Heart right ventricle (tissue), 16 donors: ENCODE results near the gene HIVEP3. TPM values are rescaled to one million over a fixed set of nuclear protein-coding genes. Genes with fewer than 3 reads are reported as not detected.
A peak's percentile ranks its signal among the peaks of the same experiment; 100 is the strongest.

Experiments
- ATAC-seq, 8 donors: fragments of 200-7000 bp; cut with Tn5 transposase; one replicate each; pipeline ENCODE4 v1.9.1; 2020; ENCODE audit warnings: mild to moderate bottlenecking in 8 of 8, moderate library complexity in 8 of 8, moderate number of reproducible peaks in 1 of 8
- DNase-seq, 2 donors: peaks; one replicate each; pipeline ENCODE4 v3.0.0-alpha.2; 2020
- H3K27ac ChIP-seq, 10 donors: fragments of 200-600 bp; sonication (generic) in 2 of 10; one replicate each; pipeline versions ENCODE4 v1.5.0 to v1.8.0; 2020 to 2022; ENCODE audit warnings: mild to moderate bottlenecking in 3 of 10
- H3K27me3 ChIP-seq, 7 donors: fragments of 200-600 bp; one replicate each; pipeline ENCODE4 v1.8.0; 2021 to 2022; ENCODE audit warnings: mild to moderate bottlenecking in 2 of 7
- H3K36me3 ChIP-seq, 9 donors: fragments of 200-600 bp; sonication (generic) in 1 of 9; one replicate each; pipeline versions ENCODE4 v1.5.0 to v1.8.0; 2020 to 2022; ENCODE audit warnings: mild to moderate bottlenecking in 2 of 9
- H3K4me1 ChIP-seq, 9 donors: fragments of 200-600 bp; sonication (generic) in 1 of 9; one replicate each; pipeline versions ENCODE4 v1.5.0 to v1.8.0; 2020 to 2022; ENCODE audit warnings: mild to moderate bottlenecking in 4 of 9
- H3K4me3 ChIP-seq, 10 donors: fragments of 200-600 bp; sonication (generic) in 2 of 10; one replicate each; pipeline versions ENCODE4 v1.5.0 to v1.8.0; 2020 to 2022; ENCODE audit warnings: mild to moderate bottlenecking in 7 of 10, moderate library complexity in 2 of 10
- H3K9me3 ChIP-seq, 11 donors: fragments of 200-600 bp in 10 of 11; sonication (generic) in 2 of 11; one replicate each; pipeline versions ENCODE4 v1.5.0 to v1.8.0; 2013 to 2022; ENCODE audit warnings: mild to moderate bottlenecking in 2 of 11, control low read depth in 1 of 11, moderate library complexity in 1 of 11
- WGBS, 2 donors: extraction: QIAGEN DNeasy Blood & Tissue Kit; methylation state at CpG; one replicate each; pipeline ENCODE4 v1.1.7; 2013; ENCODE audit warnings: inconsistent platforms in 1 of 2; 5-methylcytosine and 5-hydroxymethylcytosine counted together
- intact Hi-C, 10 donors: fragments of 100-400 bp; cut with DNase I; formaldehyde crosslinking; loops; one replicate each; pipeline versions ENCODE4 v1.11.1 to v1.14.2; 2022
- polyA plus RNA-seq, 2 donors: library from polyadenylated mRNA; stranded (reverse); fragments of 200-250 nt; gene quantifications; one replicate each; pipeline ENCODE4 v1.2.3, GENCODE V29; 2013
- total RNA-seq, 10 donors: library from RNA; stranded (reverse); fragmentation: NEBNext Ultra II Directional in 3 of 10; extraction: Animal tissue kit (Norgen Biotek cat#: 25700) in 3 of 10; gene quantifications; one replicate each; pipeline versions ENCODE4 v1.2.1 to v1.2.4, GENCODE V29; 2021 to 2023
- TF ChIP-seq, protein P1 (sequence below), 9 donors: fragments of 200-600 bp; sonication (generic) in 2 of 9; IDR thresholded peaks; one replicate each; pipeline versions ENCODE4 v1.5.0 to v1.8.0; 2021 to 2022; ENCODE audit warnings: antibody characterized with exemption in 9 of 9, mild to moderate bottlenecking in 5 of 9, moderate library complexity in 1 of 9
- donor health status: Arrhythmogenic right ventricular cardiomyopathy.
- donor health status: ischemic (EF 13 %, LVEDD 7.1; RV severe dilation, severe dysfunction).
- donor health status: healthy with polysubstance abuse.
- donor health status: DM: no; HTN: yes; CAD: no.
- donor health status: DM: no; HTN: no; CAD: no.
- donor health status: ischemic (EF 25% LVEDD 6.9; RV normal size, moderate dysfunction).
- donor health status: ischemic (EF 25% LVEDD 5.7; RV mildly dilated, moderate dysfunction).
- donor health status: healthy.
- donor health status: DM: yes; HTN: yes; CAD: no.
- donor health status: Ischemic cardiomyopathy.
- donor health status: ischemic (EF 35%, LVEDD 5.7; RV mildly dilated, moderate dysfunction).
- donor health status: nonischemic (EF 11% LVEDD 7.7; RV severe dilation, severe dysfunction).
- donor health status: DM: yes; HTN: yes; CAD: no.
- donor health status: PGD.
- donor health status: ischemic (EF 29% LVEDD 5.4; RV normal size, mild dysfunction).
- donor health status: nonischemic (EF 23%, LVEDD 6.1; RV moderate dilation, normal function).

HIVEP3 gene
- total and polyA plus RNA-seq, 12 donors: 2.6 to 7.5 (median 5.2) TPM

DNA sequence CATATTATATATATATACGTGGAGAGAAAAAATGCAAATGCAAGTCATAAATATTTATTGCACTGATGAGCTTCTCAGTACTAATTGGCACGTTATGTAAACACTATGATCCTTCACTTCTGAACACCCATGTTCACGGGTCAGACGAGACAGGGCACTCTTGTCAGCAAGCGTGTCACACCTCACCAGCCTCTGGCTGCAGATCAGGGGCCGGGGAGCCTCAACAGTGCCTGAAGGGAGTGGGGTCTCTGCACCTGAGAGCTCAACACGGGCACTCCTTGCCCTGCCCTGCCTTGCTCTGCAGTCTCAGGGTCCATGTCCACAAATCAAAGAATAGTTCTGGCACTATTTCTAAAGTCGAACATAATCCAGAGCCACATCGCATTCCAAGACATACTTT, 409 bp upstream of the HIVEP3 start:
- H3K9me3 ChIP-seq: peaks cover 0 to 5% (median 3%) of the 10 kb centered on the region in 11 donors
- H3K27me3 ChIP-seq: peaks cover 0 to 38% (median 0%) of the 10 kb centered on the region in 7 donors
- TF ChIP-seq, protein P1, sequence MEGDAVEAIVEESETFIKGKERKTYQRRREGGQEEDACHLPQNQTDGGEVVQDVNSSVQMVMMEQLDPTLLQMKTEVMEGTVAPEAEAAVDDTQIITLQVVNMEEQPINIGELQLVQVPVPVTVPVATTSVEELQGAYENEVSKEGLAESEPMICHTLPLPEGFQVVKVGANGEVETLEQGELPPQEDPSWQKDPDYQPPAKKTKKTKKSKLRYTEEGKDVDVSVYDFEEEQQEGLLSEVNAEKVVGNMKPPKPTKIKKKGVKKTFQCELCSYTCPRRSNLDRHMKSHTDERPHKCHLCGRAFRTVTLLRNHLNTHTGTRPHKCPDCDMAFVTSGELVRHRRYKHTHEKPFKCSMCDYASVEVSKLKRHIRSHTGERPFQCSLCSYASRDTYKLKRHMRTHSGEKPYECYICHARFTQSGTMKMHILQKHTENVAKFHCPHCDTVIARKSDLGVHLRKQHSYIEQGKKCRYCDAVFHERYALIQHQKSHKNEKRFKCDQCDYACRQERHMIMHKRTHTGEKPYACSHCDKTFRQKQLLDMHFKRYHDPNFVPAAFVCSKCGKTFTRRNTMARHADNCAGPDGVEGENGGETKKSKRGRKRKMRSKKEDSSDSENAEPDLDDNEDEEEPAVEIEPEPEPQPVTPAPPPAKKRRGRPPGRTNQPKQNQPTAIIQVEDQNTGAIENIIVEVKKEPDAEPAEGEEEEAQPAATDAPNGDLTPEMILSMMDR (IDR thresholded peaks at IDR 0.05): no peak
- peak in 2 of 8 donors; percentile 5 to 15 for ATAC-seq
- peaks cover 8 to 57% (median 34%) of the 10 kb centered on the region in 9 donors for H3K4me1 ChIP-seq
- 42 to 52% methylated on average over 9 of the region's 9 CpGs for WGBS, 2 donors
- DNase-seq: no peak
- H3K4me3 ChIP-seq: peak overlapping the region in 5 of 10 donors; percentile 60 to 68 (median 65)
- intact Hi-C loops: loop anchor here in 3 of 10 donors (5.0 to 10.0 kb wide), 6 partner anchors 72 to 352 kb away; no protein-coding TSS in a partner anchor
- H3K36me3 ChIP-seq: no peaks in the 10 kb centered on the region
- peak overlapping the region in 2 of 10 donors; percentile 33 to 66 for H3K27ac ChIP-seq

- Histone ChIP-seq H3K4me3 (peak overlapping the region; percentile 51 to 68 (median 64)), H3K9me3 (no peaks in the 10 kb centered on the region), H3K36me3 (no peaks in the 10 kb centered on the region), H3K27me3 (peaks cover 0 to 38% (median 0%) of the 10 kb centered on the region in 7 donors), H3K27ac (peak overlapping the region in 9 of 10 donors; percentile 23 to 85 (median 70)), H3K4me1 (peaks cover 8 to 57% (median 34%) of the 10 kb centered on the region in 9 donors)
- peak; percentile 68 to 88 (median 73) for ATAC-seq
- DNase-seq: peak in 1 of 2 donors; percentile 54
- TF ChIP-seq, protein P1 (IDR thresholded peaks at IDR 0.05): no peak
- intact Hi-C loops: loop anchor here in 3 of 10 donors (5.0 to 10.0 kb wide), 6 partner anchors 71 to 351 kb away; no protein-coding TSS in a partner anchor
- WGBS, 2 donors: 2 to 5% methylated on average over 52 to 53 of the region's 53 CpGs
Observed at GRCh38 chr1:41917835-41918449, 780 bp downstream of the HIVEP3 start.

DNA sequence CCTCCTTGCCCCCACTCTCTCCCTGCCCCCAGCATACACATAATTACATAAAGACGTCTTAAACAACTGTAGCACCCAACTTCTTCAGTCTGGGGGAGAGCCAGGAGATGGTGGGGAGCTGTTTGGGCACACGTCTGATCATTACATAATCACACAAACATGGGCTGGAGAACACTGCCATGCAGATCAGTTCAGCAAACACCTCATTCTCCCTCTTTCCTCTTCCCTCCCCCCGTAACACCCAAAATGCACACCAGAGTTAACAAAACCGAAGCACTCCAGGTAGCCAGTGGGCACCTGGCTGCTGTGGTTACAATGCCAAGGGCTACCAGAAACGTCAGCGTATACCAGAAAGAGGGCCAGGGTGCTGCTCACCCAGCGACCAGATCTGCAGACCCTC, 1.6 kb downstream of the HIVEP3 start:
- H3K27me3 ChIP-seq: peaks cover 0 to 38% (median 0%) of the 10 kb centered on the region in 7 donors
- intact Hi-C loops: loop anchor here in 3 of 10 donors (5.0 to 10.0 kb wide), 6 partner anchors 70 to 350 kb away; no protein-coding TSS in a partner anchor
- TF ChIP-seq, protein P1 (IDR thresholded peaks at IDR 0.05): no peak
- H3K27ac ChIP-seq: peak overlapping the region in 1 of 10 donors; percentile 76
- H3K4me3 ChIP-seq: peak overlapping the region; percentile 51 to 68 (median 64)
- H3K36me3 ChIP-seq: no peaks in the 10 kb centered on the region
- peaks cover 8 to 57% (median 34%) of the 10 kb centered on the region in 9 donors for H3K4me1 ChIP-seq
- peak in 1 of 8 donors; percentile 20 for ATAC-seq
- H3K9me3 ChIP-seq: no peaks in the 10 kb centered on the region
- WGBS, 2 donors: 58% methylated on average over 7 of the region's 7 CpGs
- no peak for DNase-seq

GRCh38 chr1:41915786-41916571, 2.7 kb downstream of the HIVEP3 start:
- no peak for DNase-seq
- H3K4me1 ChIP-seq: peaks cover 8 to 57% (median 34%) of the 10 kb centered on the region in 9 donors
- no peaks in the 10 kb centered on the region for H3K36me3 ChIP-seq
- intact Hi-C loops: loop anchor here in 3 of 10 donors (5.0 to 10.0 kb wide), 6 partner anchors 69 to 349 kb away; no protein-coding TSS in a partner anchor
- TF ChIP-seq, protein P1 (IDR thresholded peaks at IDR 0.05): no peak
- H3K27me3 ChIP-seq: peaks cover 0 to 38% (median 0%) of the 10 kb centered on the region in 7 donors
- H3K27ac ChIP-seq: peak overlapping the region in 1 of 10 donors; percentile 28
- no peak overlapping the region for H3K4me3 ChIP-seq
- peak in 1 of 8 donors; percentile 36 for ATAC-seq
- peaks cover 0 to 2% (median 0%) of the 10 kb centered on the region in 11 donors for H3K9me3 ChIP-seq
- WGBS, 2 donors: 71 to 79% methylated on average over 4 of the region's 4 CpGs
